ENCODE results near the gene JPT2. TPM values are rescaled to one million over a fixed set of nuclear protein-coding genes. Genes with fewer than 3 reads are reported as not detected.

Gene JPT2
- total and polyA plus RNA-seq, 8 donors = 13.4 to 118 (median 37.1) TPM

GRCh38 chr16:1747934-1748333 is 69.9 kb downstream of the JPT2 start:
- no peaks in the 10 kb centered on the region for H3K4me1 ChIP-seq
- no peak overlapping the region for H3K4me3 ChIP-seq
- intact Hi-C loops (cut with DNase I; ENCODE audit: low total_unique reads) = no loop called here
- no peaks in the 10 kb centered on the region for H3K27me3 ChIP-seq
- no peak overlapping the region for H3K27ac ChIP-seq
- no peak for DNase-seq
- H3K9me3 ChIP-seq = no peaks in the 10 kb centered on the region
- TF ChIP-seq CTCF (IDR thresholded peaks at IDR 0.05) (no peak), EP300 (IDR thresholded peaks at IDR 0.05) (no peak), POLR2A (IDR thresholded peaks at IDR 0.05) (no peak), POLR2AphosphoS5 (IDR thresholded peaks at IDR 0.05) (no peak)
- H3K36me3 ChIP-seq = peaks cover 58 to 100% (median 100%) of the 10 kb centered on the region in 4 donors
- WGBS, 5 donors = 89 to 95% (median 91%) methylated on average over 3 to 11 of the region's 11 CpGs

GRCh38 chr16:1749152-1750117 is 71.4 kb downstream of the JPT2 start:
- H3K9me3 ChIP-seq = no peaks in the 10 kb centered on the region
- H3K27me3 ChIP-seq = no peaks in the 10 kb centered on the region
- peaks cover 46 to 99% (median 98%) of the 10 kb centered on the region in 4 donors for H3K36me3 ChIP-seq
- TF ChIP-seq POLR2AphosphoS5 (IDR thresholded peaks at IDR 0.05) (no peak), POLR2A (IDR thresholded peaks at IDR 0.05) (no peak)
- intact Hi-C loops (cut with DNase I; ENCODE audit: low total_unique reads) = no loop called here
- no peak overlapping the region for H3K27ac ChIP-seq
- H3K4me1 ChIP-seq = no peaks in the 10 kb centered on the region
- WGBS, 5 donors = 95 to 97% (median 96%) methylated on average over 25 to 29 of the region's 29 CpGs
- DNase-seq = no peak
- no peak overlapping the region for H3K4me3 ChIP-seq

Small RNA genes within 50 kb of the gene (small RNA-seq; reads per million reads assigned to genes)
- 0 to 1.4 (median 0.26) reads per million in 4 donors for gene MIR3177

Other genes starting within 250 kb of the JPT2 start
- gene PERCC1, start 247.2 kb upstream of the JPT2 start, total RNA-seq = 10 to 100 TPM in 1 of 5 donors, 1 to 10 TPM in 1, not detected in 3; 2.0 to 21.4 TPM
- gene PERCC1, start 247.2 kb upstream of the JPT2 start, polyA plus RNA-seq = 1 to 10 TPM in 1 of 3 donors, not detected in 2; 3.3 TPM
- not detected for gene CCDC154, start 233.7 kb upstream of the JPT2 start, total RNA-seq
- 1 to 10 TPM in 2 of 3 donors, under 1 TPM in 1; 0.31 to 4.5 (median 3.1) TPM for gene CCDC154, start 233.7 kb upstream of the JPT2 start, polyA plus RNA-seq
- gene CLCN7, start 203.3 kb upstream of the JPT2 start, total RNA-seq = 100 to 1,000 TPM in 2 of 5 donors, 10 to 100 TPM in 3; 47.2 to 489 (median 69.1) TPM
- gene CLCN7, start 203.3 kb upstream of the JPT2 start, polyA plus RNA-seq = 10 to 100 TPM in 2 of 3 donors, 1 to 10 TPM in 1; 8.7 to 36.5 (median 27.3) TPM
- not detected for gene PTX4, start 189.3 kb upstream of the JPT2 start, total RNA-seq
- gene PTX4, start 189.3 kb upstream of the JPT2 start, polyA plus RNA-seq = not detected
- 100 to 1,000 TPM in 2 of 5 donors, 10 to 100 TPM in 3; 23.5 to 107 (median 29.8) TPM for gene TELO2, start 184.9 kb upstream of the JPT2 start, total RNA-seq
- 10 to 100 TPM; 12.4 to 53.6 (median 34.4) TPM for gene TELO2, start 184.9 kb upstream of the JPT2 start, polyA plus RNA-seq
- 10 to 100 TPM in 3 of 5 donors, 1 to 10 TPM in 2; 2.7 to 45.8 (median 15.2) TPM for gene TMEM204, start 144.6 kb upstream of the JPT2 start, total RNA-seq
- gene TMEM204, start 144.6 kb upstream of the JPT2 start, polyA plus RNA-seq = 10 to 100 TPM; 10.2 to 20.5 (median 19.9) TPM
- gene IFT140, start 66.2 kb upstream of the JPT2 start, total RNA-seq = 10 to 100 TPM in 3 of 5 donors, 1 to 10 TPM in 2; 4.7 to 19.7 (median 17.4) TPM
- 1 to 10 TPM; 5.8 to 8.5 (median 8.0) TPM for gene IFT140, start 66.2 kb upstream of the JPT2 start, polyA plus RNA-seq
- gene CRAMP1, start 65.9 kb upstream of the JPT2 start, total RNA-seq = 10 to 100 TPM in 4 of 5 donors, 1 to 10 TPM in 1; 9.9 to 28.1 (median 14.6) TPM
- 1 to 10 TPM; 3.4 to 4.6 (median 4.6) TPM for gene CRAMP1, start 65.9 kb upstream of the JPT2 start, polyA plus RNA-seq
- 100 to 1,000 TPM in 3 of 5 donors, 10 to 100 TPM in 2; 42.6 to 320 (median 133) TPM for gene MAPK8IP3, start 27.9 kb downstream of the JPT2 start, total RNA-seq
- gene MAPK8IP3, start 27.9 kb downstream of the JPT2 start, polyA plus RNA-seq = 10 to 100 TPM; 10.1 to 38.9 (median 29.9) TPM
- 100 to 1,000 TPM in 2 of 5 donors, 10 to 100 TPM in 3; 18.7 to 420 (median 52.1) TPM for gene NME3, start 93.3 kb downstream of the JPT2 start, total RNA-seq
- 100 to 1,000 TPM; 116 to 194 (median 135) TPM for gene NME3, start 93.3 kb downstream of the JPT2 start, polyA plus RNA-seq
- gene EME2, start 94.5 kb downstream of the JPT2 start, total RNA-seq = 10 to 100 TPM in 4 of 5 donors, 1 to 10 TPM in 1; 8.8 to 94.1 (median 34.4) TPM
- 1 to 10 TPM; 2.6 to 7.9 (median 6.9) TPM for gene EME2, start 94.5 kb downstream of the JPT2 start, polyA plus RNA-seq
- 100 to 1,000 TPM in 1 of 5 donors, 10 to 100 TPM in 4; 21.1 to 204 (median 64.7) TPM for gene MRPS34, start 94.9 kb downstream of the JPT2 start, total RNA-seq
- gene MRPS34, start 94.9 kb downstream of the JPT2 start, polyA plus RNA-seq = 100 to 1,000 TPM; 120 to 155 (median 126) TPM
- gene SPSB3, start 104.3 kb downstream of the JPT2 start, total RNA-seq = 100 to 1,000 TPM in 1 of 5 donors, 10 to 100 TPM in 4; 22.2 to 186 (median 70.9) TPM
- 100 to 1,000 TPM in 1 of 3 donors, 10 to 100 TPM in 2; 54.2 to 111 (median 83.6) TPM for gene SPSB3, start 104.3 kb downstream of the JPT2 start, polyA plus RNA-seq
- 100 to 1,000 TPM in 1 of 5 donors, 10 to 100 TPM in 4; 14.7 to 171 (median 54.8) TPM for gene NUBP2, start 104.7 kb downstream of the JPT2 start, total RNA-seq
- 10 to 100 TPM; 60.6 to 86.0 (median 74.7) TPM for gene NUBP2, start 104.7 kb downstream of the JPT2 start, polyA plus RNA-seq
- 10 to 100 TPM in 2 of 5 donors, 1 to 10 TPM in 2, not detected in 1; 2.9 to 24.6 (median 8.8) TPM for gene IGFALS, start 115.4 kb downstream of the JPT2 start, total RNA-seq
- gene IGFALS, start 115.4 kb downstream of the JPT2 start, polyA plus RNA-seq = 10 to 100 TPM in 1 of 3 donors, 1 to 10 TPM in 2; 2.4 to 21.0 (median 6.0) TPM
- gene HAGH, start 148.5 kb downstream of the JPT2 start, total RNA-seq = 100 to 1,000 TPM in 1 of 5 donors, 10 to 100 TPM in 4; 30.3 to 119 (median 64.8) TPM
- gene HAGH, start 148.5 kb downstream of the JPT2 start, polyA plus RNA-seq = 10 to 100 TPM; 64.9 to 80.2 (median 73.5) TPM
- 100 to 1,000 TPM in 1 of 5 donors, 10 to 100 TPM in 4; 16.7 to 484 (median 36.6) TPM for gene FAHD1, start 148.9 kb downstream of the JPT2 start, total RNA-seq
- gene FAHD1, start 148.9 kb downstream of the JPT2 start, polyA plus RNA-seq = 10 to 100 TPM; 15.4 to 37.7 (median 22.8) TPM
- not detected for gene MEIOB, start 193.9 kb downstream of the JPT2 start, total RNA-seq
- under 1 TPM in 1 of 3 donors, not detected in 2; 0.13 TPM for gene MEIOB, start 193.9 kb downstream of the JPT2 start, polyA plus RNA-seq
- not detected for gene HS3ST6, start 240.1 kb downstream of the JPT2 start, total RNA-seq
- 1 to 10 TPM in 1 of 3 donors, not detected in 2; 1.6 TPM for gene HS3ST6, start 240.1 kb downstream of the JPT2 start, polyA plus RNA-seq